GM12878 (cell line): Measurements from ENCODE around the gene ITPRIPL1. TPM values are rescaled to one million over a fixed set of nuclear protein-coding genes. Genes with fewer than 3 reads are reported as not detected.

Experiments
- ATAC-seq: fragments of 200-7000 bp; cut with Tn5 transposase; 3 replicates; pipeline ENCODE4 v1.9.1; 2020; ENCODE audit warnings: mild to moderate bottlenecking, moderate library complexity
- BruUV-seq: library from RNA; stranded (reverse); fragments of 400-500 nt; replicated peaks from 2 replicates; lab custom pipeline; 2021; lab: Mats Ljungman, UMichigan
- CTCF ChIA-PET: fragments of 300-600 bp; sonication (Branson Sonifier 250); formaldehyde crosslinking; extraction: SDS; loops from one replicate; lab custom pipeline; 2021; ENCODE audit warnings: inconsistent platforms; lab: Yijun Ruan, JAX
- POLR2A ChIA-PET: fragments of 350-600 bp; formaldehyde crosslinking; extraction: SDS; loops from one replicate; lab custom pipeline; 2021; ENCODE audit warnings: inconsistent platforms; lab: Charles Lee
- RAD21 ChIA-PET: fragments of 300-600 bp; sonication (Branson Sonifier 250); formaldehyde crosslinking; loops from one replicate; lab custom pipeline; 2023; ENCODE audit warnings: antibody characterized with exemption; ENCODE audit not compliant: unreplicated experiment; lab: Charles Lee
- SMC1A ChIA-PET: fragments of 300-600 bp; sonication (Branson Sonifier 250); formaldehyde crosslinking; loops from one replicate; lab custom pipeline; 2023; ENCODE audit not compliant: unreplicated experiment, uncharacterized antibody; lab: Charles Lee
- DNase-seq: peaks from one replicate; pipeline ENCODE4 v3.0.0-alpha.2; 2011; ENCODE audit warnings: low read depth, low spot score
- FAIRE-seq: peaks from 3 replicates; lab custom pipeline; 2011; peaks lifted over from hg19 to GRCh38; lab: Jason Lieb, UNC
- H2AFZ ChIP-seq: 2 replicates; pipeline ENCODE4 v1.6.0; 2011; ENCODE audit warnings: low read depth, low read length, control low read depth; ENCODE audit not compliant: control insufficient read depth
- H3K27ac ChIP-seq: 2 replicates; pipeline ENCODE4 v1.5.1; 2011; ENCODE audit warnings: control low read depth; ENCODE audit not compliant: control insufficient read depth, insufficient read depth
- H3K27me3 ChIP-seq, 2 experiments: replicated peaks in 1 of 2; 2 replicates each; pipeline versions ENCODE4 v1.6.0 to v1.6.1; 2011; ENCODE audit warnings: low read length in 1 of 2; ENCODE audit not compliant: control insufficient read depth in 2 of 2, insufficient read depth in 2 of 2
- H3K36me3 ChIP-seq, 2 experiments: 2 replicates each; pipeline ENCODE4 v1.5.1; 2011; ENCODE audit warnings: low read length in 1 of 2; ENCODE audit not compliant: control insufficient read depth in 2 of 2, insufficient read depth in 2 of 2
- H3K4me1 ChIP-seq: 2 replicates; pipeline ENCODE4 v1.6.1; 2011; ENCODE audit warnings: mild to moderate bottlenecking, low read length, moderate library complexity, mixed read lengths; ENCODE audit not compliant: control insufficient read depth, insufficient read depth
- H3K4me2 ChIP-seq: 2 replicates; pipeline ENCODE4 v1.6.0; 2011; ENCODE audit warnings: control low read depth; ENCODE audit not compliant: control insufficient read depth, insufficient read depth
- H3K4me3 ChIP-seq: fragments of 200-600 bp; sonication (generic); 2 replicates; pipeline ENCODE4 v1.5.1; 2016
- H3K79me2 ChIP-seq: 2 replicates; pipeline ENCODE4 v1.6.0; 2011; ENCODE audit warnings: low read length; ENCODE audit not compliant: control insufficient read depth, insufficient read depth
- H3K9ac ChIP-seq: 2 replicates; pipeline ENCODE4 v1.8.0; 2011; ENCODE audit warnings: low read length, control low read depth, mixed read lengths; ENCODE audit not compliant: control insufficient read depth, insufficient read depth
- H3K9me3 ChIP-seq: replicated peaks from 3 replicates; pipeline ENCODE4 v1.5.1; 2011; ENCODE audit warnings: mild to moderate bottlenecking, low read length; ENCODE audit not compliant: control insufficient read depth, insufficient read depth
- H4K20me1 ChIP-seq: 2 replicates; pipeline ENCODE4 v1.6.0; 2011; ENCODE audit not compliant: control insufficient read depth, insufficient read depth
- CBX3 ChIP-seq: fragments of 200-600 bp; sonication (generic); IDR thresholded peaks from 2 replicates; pipeline ENCODE4 v1.6.1; 2016; ENCODE audit warnings: low read depth, borderline replicate concordance
- CHD1 ChIP-seq: IDR thresholded peaks from 2 replicates; pipeline ENCODE4 v1.6.1; 2012; ENCODE audit warnings: low read depth, low read length, improper control_type of control experiment
- CUX1 ChIP-seq: IDR thresholded peaks from 2 replicates; pipeline ENCODE4 v1.6.1; 2012; ENCODE audit warnings: improper control_type of control experiment, low read depth, low read length; ENCODE audit not compliant: insufficient replicate concordance
- DPF2 ChIP-seq: fragments of 450-650 bp; IDR thresholded peaks from 2 replicates; pipeline ENCODE4 v1.6.1; 2017; ENCODE audit warnings: mild to moderate bottlenecking
- ETV6 ChIP-seq, 2 experiments: fragments of 450-650 bp in 1 of 2; IDR thresholded peaks in 1 of 2; conservative IDR thresholded peaks in 1 of 2; 2 replicates each; pipeline ENCODE4 v1.6.1; 2014; ENCODE audit warnings: antibody characterized with exemption in 1 of 2, borderline replicate concordance in 1 of 2, low read depth in 1 of 2, mild to moderate bottlenecking in 1 of 2, moderate library complexity in 1 of 2
- MEF2A ChIP-seq: IDR thresholded peaks from 2 replicates; pipeline ENCODE4 v1.6.1; 2011; ENCODE audit warnings: low read depth, mild to moderate bottlenecking, low read length, moderate library complexity; ENCODE audit not compliant: insufficient read depth
- MYB ChIP-seq: fragments of 150-350 bp; IDR thresholded peaks from 2 replicates; pipeline ENCODE4 v1.6.1; 2014; ENCODE audit warnings: mild to moderate bottlenecking, low read depth, low read length, borderline replicate concordance
- POLR2A ChIP-seq: IDR thresholded peaks from 2 replicates; pipeline ENCODE4 v1.6.1; 2011; ENCODE audit warnings: low read depth, mild to moderate bottlenecking, low read length
- RELB ChIP-seq: fragments of 450-650 bp; IDR thresholded peaks from 2 replicates; pipeline ENCODE4 v1.6.1; 2017; ENCODE audit warnings: low read depth, mild to moderate bottlenecking, moderate library complexity
- SIX5 ChIP-seq: IDR thresholded peaks from 2 replicates; pipeline ENCODE4 v1.6.1; 2011; ENCODE audit warnings: mild to moderate bottlenecking, low read depth, low read length, moderate library complexity; ENCODE audit not compliant: severe bottlenecking
- SP1 ChIP-seq: IDR thresholded peaks from one replicate; pipeline ENCODE4 v1.6.1; 2011; ENCODE audit warnings: low read depth, low read length
- TCF12 ChIP-seq: IDR thresholded peaks from 2 replicates; pipeline ENCODE4 v1.6.1; 2011; ENCODE audit warnings: low read depth, mild to moderate bottlenecking, low read length
- TCF3 ChIP-seq: IDR thresholded peaks from 2 replicates; pipeline ENCODE4 v1.6.1; 2012; ENCODE audit warnings: low read depth, mild to moderate bottlenecking, low read length, borderline replicate concordance; ENCODE audit not compliant: insufficient read depth
- ZBTB40 ChIP-seq: fragments of 450-650 bp; IDR thresholded peaks from 2 replicates; pipeline ENCODE4 v1.6.1; 2016; ENCODE audit warnings: mild to moderate bottlenecking, moderate library complexity, borderline replicate concordance
- WGBS: methylation state at CpG from one replicate; pipeline ENCODE4 v1.1.6; 2016; ENCODE audit warnings: low lambda C conversion rate; ENCODE audit not compliant: insufficient replicate concordance, insufficient coverage; ENCODE audit errors: missing lambda C conversion rate; 5-methylcytosine and 5-hydroxymethylcytosine counted together
- in situ Hi-C: fragments of 300-500 bp; cut with MboI; formaldehyde crosslinking; loops from 9 replicates; pipeline ENCODE4 v1.14.3; 2018; ENCODE audit warnings: mixed read lengths
- intact Hi-C: fragments of 100-400 bp; cut with micrococcal nuclease; formaldehyde crosslinking; loops from one replicate; pipeline ENCODE4 v1.14.2; 2022; ENCODE audit not compliant: unreplicated experiment
- polyA plus RNA-seq, 11 experiments: library from polyadenylated mRNA; depleted of rRNA in 4 of 11; unstranded in 6 of 11; stranded (reverse) in 5 of 11; fragments of >200 nt; fragmentation: Nextera tagmentation in 4 of 11; fragmentation: Illumina TruSeq in 1 of 11; extraction: Ambion mirVana in 4 of 11; extraction: Trizol in 1 of 11; gene quantifications; 1 replicate in 1 of 11; 2 replicates in 10 of 11; pipeline versions ENCODE4 v1.2.1 to v1.2.3, GENCODE V29; 2011 to 2016; ENCODE audit warnings: inconsistent platforms in 2 of 11, missing spikeins in 2 of 11, low read depth in 1 of 11
- total RNA-seq, 4 experiments: library from RNA; depleted of rRNA in 3 of 4; stranded (reverse); fragments of >200 nt in 3 of 4; fragmentation: Illumina TruSeq in 1 of 4; extraction: Trizol in 1 of 4; gene quantifications; 2 replicates each; pipeline versions ENCODE4 v1.2.1 to v1.2.3, GENCODE V29; 2013 to 2021

Gene ITPRIPL1
- total and polyA plus RNA-seq, 10 of the 15 experiments (the other 5 are each of a cell fraction or from before 2014, with no cell fraction given) = 4.9 to 28.7 (median 14.3) TPM

- no peak overlapping the region; the same call in 1 of the 2 replicates for H3K4me2 ChIP-seq
- H3K4me1 ChIP-seq = peaks cover 17% of the 10 kb centered on the region
- H3K9me3 ChIP-seq = no peaks in the 10 kb centered on the region
- no peaks in the 10 kb centered on the region for H3K27me3 ChIP-seq
- no peak overlapping the region for H2AFZ ChIP-seq
- RAD21 ChIA-PET = interaction anchor here (4.7 kb wide), 1 partner anchor 12 kb away, joined by 30 read pairs; the partner anchor contains the start of gene SNRNP200
- no peaks in the 10 kb centered on the region for H3K36me3 ChIP-seq
- SMC1A ChIA-PET = interaction anchor here (13.4 kb wide), 1 partner anchor 20 kb away, joined by 231 read pairs; the partner anchor contains the start of gene NCAPH
- POLR2A ChIA-PET = interaction anchor here (3.2 kb wide), 1 partner anchor 18 kb away, joined by 15 read pairs; the partner anchor contains the start of gene NCAPH
- FAIRE-seq (no peak), DNase-seq (no peak), ATAC-seq (no peak)
- H3K27ac ChIP-seq = no peak overlapping the region
- in situ Hi-C loops = no loop called here
- no peak overlapping the region for H3K4me3 ChIP-seq
- H4K20me1 ChIP-seq = no peaks in the 10 kb centered on the region
- no peak overlapping the region for H3K9ac ChIP-seq
- intact Hi-C loops = no loop called here
- 94% methylated on average over 4 of the region's 4 CpGs for WGBS
- H3K79me2 ChIP-seq = peaks cover 22% of the 10 kb centered on the region
- BruUV-seq = no TSS peak
- CTCF ChIA-PET = no interaction called here
- TF ChIP-seq MEF2A (no peak), POLR2A (no peak), CBX3 (no peak), TCF12 (no peak), CUX1 (no peak), ZBTB40 (no peak), CHD1 (no peak), SP1 (no peak), DPF2 (no peak), TCF3 (no peak), RELB (no peak), MYB (no peak), ETV6 (conservative IDR thresholded peaks at IDR 0.05 in 1 of 2, IDR thresholded peaks at IDR 0.05 in 1 of 2; ENCODE audit: borderline replicate concordance in 1 of 2, low read depth in 1 of 2) (no peak), SIX5 (no peak)
Measured at GRCh38 chr2:96317584-96317997, 7.5 kb upstream of the ITPRIPL1 start.
